Kidney tubule cell (primary cell): ENCODE measurements around the gene POLL.

Experiments
- DNase-seq: peaks from one replicate; pipeline ENCODE4 v3.0.0-alpha.2; 2018; ENCODE audit warnings: low spot score

The POLL gene

DNA sequence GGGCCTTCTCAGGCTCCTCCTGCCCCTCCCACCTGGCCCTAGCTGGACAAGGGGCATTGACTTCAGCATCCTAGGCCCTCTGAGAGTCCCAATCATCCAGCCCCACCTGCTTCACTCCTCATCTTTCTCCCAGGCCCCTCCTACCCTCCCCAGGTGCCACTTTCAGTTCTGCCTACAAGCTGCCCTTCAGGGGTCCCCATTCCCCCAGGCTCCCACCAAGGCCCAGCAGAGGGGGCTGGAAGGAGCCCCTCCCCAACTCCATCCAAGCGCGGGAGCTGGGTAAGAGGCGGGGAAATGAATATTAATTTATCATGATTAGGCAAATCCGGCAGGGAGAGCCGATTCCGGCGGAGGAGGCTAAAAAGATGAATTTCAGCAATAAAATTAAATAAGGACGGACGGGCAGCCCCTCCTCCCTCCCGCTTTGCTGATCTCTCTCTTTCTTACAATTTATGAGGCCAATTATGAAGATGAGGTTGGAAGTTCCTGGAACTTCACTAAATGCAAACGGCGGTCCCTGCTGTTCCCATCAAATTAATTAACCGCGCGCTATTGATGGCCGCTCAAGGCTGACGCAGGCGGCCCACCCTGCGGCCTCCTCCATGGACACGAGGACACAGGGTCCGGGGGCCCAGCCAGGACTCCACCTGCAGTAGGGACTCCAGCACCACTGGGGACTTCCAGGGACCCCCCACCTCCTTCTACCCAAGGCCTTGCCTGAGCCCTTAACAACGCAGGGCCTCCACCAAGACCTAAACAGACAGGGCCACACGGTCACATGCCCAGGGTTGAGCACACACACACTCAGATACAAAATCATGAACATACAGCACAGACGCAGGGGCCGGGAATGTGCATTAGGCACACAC, 13.9 kb downstream of the POLL start:
- no peak for DNase-seq

DNA sequence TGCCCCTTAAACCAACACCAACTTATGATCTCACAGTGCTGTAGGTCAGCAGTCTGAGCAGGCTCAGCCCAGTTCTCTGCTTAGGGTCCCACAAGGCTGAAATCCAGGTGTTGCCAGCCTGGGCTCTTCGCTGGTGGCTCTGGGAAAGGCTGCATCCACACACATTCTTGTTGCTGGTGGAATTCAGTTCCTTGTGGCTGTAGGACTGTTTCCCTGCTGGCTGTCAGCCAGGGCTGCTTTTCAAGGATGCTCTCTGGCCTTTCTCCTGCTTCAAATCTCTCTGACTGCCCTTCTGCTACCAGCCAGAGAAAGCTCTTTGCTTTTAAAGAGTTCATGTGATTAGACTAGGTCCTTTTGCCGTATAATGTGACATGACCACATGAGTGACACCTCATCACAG, 15.3 kb downstream of the POLL start:
- DNase-seq, result no peak

DNA sequence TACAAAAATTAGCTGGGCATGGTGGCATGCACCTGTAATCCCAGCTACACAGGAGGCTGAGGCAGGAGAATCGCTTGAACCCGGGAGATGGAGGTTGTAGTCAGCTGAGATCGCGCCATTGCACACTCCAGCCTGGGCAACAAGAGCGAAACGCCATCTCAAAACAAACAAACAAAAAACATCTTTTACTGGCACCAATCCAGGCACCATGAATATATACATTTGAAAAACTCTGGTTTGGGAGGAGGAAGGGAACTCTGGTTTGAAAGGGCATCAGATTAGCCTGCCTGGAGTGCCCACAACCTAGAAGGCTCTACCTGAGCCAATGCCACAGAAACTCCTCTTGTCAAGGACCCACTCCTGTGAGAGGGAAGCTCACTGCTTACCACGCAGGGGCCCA, 15.9 kb downstream of the POLL start:
- no peak for DNase-seq

DNA sequence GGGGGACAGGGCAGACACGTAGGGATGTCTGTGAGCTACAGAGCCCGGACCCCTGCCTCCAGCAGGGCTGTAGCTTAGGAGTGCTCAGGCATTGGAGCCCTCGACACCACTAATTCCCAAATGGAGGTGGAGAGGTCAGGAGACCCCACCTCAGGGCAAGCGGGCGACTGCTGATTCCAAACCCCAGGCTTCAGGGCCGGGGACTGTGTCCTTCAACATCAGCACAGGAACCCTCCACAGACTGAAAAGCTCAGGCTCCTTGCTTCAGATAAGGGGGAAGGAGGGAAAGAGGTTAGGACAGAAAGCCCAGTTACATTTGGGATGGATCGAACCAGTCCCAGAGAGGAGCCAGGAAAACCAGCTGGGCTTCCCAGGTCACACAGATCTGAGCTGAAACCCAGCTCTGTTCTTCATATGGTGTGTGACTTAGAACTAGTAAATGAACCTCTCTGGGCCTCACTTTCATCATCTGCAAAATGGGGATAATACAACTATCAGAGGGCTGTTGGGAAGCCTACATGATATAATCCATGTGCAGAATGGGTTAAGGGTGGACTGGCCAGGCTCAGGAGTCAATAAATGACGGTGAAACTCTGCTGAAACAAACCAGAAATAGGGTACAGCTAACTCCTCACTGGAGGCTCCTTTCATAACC, 16.7 kb downstream of the POLL start:
- DNase-seq, result no peak

DNA sequence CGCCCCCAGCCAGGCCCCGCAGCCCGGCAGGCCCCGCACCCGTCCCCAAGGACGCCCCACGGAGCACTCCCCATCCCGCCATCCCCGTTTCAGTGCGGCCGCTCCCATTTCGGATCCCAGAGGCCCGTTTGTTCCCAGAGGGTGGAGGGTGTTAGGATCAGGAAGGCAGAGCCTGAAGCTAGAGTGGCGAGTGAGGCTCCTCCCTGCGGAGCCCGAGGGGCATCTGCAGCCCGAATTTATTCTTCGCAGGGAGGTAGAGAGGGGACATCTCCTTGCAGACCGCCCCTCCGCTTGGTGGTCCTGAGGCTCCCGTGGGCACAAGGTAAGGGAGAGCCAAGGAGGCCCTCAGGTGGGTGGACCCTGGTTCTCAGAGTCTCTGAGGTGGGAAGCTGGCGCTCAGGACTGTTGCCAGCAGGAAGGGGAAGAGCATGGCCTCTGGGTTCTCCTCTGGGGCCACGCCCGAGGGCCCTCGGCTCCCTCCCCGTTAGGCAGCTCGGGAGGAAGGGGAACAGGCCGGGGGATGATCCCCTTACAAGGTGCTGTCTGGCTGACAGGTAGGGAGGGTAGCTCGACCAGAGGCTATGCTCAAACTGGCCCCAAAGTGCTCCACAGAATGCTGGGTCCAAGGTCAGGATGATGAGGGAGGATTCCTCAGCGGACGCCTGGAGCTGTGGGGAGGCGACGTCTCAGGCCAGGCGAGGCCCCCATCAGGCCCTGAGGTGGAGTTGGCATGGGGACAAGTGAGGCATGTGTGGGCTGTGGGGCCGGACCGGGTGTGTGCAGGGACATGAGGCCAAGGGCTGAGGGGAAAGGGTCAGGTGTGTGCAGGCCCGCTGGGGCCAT, 17.4 kb downstream of the POLL start:
- DNase-seq, result peak; percentile 28

DNA sequence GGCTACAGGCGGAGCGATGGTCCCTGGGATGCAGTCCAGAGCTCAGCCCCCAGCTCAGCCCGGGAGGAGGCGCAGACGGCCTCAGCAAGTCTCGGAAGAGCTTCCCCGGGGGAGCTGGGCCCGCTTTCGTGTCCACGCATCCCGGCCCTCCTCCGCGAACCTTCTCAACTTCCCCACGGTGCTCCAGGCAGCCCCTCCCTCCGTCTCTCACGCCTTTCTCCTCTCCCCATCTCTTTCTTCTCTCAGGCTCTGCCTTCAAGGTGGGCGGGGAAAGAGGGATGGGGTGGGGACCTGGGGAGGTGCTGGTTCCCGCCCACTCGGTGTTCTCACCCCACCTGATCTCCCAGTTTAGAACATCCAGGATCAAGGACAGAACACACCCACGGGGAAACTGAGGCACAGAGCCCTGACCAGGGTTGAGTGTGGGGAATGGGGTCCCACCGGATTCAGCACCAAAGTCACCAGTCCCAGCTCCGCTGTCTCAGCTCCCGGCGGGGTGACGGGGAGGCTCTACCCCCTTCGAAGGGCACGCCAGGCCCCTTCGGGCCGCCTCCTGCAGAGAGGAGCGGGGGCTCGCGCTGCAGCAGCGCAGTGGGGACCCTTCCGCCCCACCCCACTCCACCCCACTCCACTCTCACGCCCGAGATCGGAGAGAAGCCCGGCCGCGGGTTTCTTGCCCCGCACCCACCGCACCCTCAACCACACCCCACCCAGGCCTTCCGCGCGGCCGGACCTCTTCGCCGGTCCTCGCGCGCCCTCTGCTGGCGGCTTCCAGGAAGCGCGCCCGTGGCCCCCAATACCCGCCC, 18.2 kb downstream of the POLL start:
- DNase-seq, result peak; percentile 59

DNA sequence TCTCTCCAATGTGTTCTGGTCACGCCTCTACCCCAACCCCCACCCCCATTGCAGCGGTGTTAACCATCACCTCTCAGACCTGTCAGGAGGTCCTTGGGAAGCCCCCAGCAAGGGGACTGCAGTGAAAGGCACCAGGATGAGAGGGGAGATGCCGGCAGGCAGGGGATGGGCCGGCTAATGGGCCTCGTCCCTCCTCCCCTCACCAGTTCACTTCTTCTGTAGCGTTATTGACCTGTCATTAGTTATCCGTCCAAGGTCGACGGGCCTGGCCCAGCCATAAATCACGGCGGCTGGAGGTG, 18.8 kb downstream of the POLL start:
- DNase-seq, result no peak

DNA sequence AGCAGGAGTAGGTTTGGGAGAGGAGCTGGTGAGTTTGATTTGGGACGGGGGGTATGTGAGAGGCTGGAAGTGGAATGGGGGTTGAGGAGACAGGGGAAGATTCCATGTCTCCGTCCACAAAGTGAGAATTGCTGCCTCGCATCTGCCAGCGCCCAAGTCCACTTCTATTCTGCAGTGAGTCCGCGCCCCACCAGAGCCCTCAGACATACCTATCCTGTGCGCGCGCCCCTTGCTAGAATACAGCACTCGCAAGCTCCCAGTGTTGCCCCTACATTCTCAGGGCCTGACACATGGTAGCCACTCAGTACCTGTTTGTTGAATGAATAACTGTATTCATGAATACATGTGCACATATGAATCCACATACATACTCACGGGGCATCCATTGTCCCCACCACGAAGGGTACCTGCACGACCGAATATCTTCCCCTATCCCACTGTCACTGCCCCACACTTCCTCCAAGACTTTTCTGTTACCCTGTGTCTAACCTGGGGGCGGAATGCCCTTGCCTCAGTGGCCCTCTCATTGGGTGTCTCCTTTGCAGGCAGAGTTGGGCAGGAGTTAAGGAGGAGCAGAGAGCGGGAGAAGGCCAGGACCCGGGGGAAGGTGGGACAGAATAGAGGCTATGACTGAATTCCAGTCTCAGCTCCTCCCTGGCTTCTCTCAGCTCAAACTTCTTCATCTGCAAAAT, 19.9 kb downstream of the POLL start:
- no peak for DNase-seq

DNA sequence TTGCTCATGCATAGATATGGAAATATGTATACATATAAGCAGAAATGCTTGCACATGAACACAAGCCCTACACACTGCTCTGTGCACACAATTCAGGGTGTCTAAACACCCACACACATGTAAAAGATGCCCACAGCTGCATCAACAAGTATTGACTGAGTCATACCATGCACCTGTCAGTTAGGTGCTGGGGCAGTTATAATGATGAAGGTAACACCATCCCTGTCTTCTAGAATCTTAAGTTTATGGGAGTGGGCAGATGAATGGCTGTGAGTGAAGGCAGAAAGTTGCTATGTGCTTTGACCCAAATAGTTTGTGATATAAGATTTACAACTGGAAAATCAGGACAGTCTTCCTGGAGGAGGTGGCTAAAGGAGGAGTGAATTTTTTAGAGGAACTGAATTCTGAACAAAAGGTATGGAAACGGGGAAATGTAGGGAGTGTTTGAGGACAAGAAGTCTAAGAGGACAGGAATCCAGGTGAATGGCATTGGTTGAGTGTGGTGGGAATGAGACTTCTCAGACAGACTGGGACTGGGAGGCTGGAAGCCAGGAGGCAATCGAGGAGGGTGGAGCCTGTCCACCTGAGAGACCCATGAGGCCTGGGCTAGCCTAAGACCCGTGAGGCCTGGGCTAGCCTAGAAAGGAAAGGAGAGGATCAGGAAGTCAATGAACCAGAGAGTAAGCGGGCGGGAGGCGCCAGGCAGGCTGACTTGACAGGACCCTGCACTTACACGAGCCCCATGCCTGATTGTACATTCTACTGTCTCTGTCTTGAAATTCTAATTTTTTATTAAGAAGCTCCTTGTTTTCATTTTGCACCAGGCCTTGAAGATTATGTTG, 20.7 kb downstream of the POLL start:
- no peak for DNase-seq

DNA sequence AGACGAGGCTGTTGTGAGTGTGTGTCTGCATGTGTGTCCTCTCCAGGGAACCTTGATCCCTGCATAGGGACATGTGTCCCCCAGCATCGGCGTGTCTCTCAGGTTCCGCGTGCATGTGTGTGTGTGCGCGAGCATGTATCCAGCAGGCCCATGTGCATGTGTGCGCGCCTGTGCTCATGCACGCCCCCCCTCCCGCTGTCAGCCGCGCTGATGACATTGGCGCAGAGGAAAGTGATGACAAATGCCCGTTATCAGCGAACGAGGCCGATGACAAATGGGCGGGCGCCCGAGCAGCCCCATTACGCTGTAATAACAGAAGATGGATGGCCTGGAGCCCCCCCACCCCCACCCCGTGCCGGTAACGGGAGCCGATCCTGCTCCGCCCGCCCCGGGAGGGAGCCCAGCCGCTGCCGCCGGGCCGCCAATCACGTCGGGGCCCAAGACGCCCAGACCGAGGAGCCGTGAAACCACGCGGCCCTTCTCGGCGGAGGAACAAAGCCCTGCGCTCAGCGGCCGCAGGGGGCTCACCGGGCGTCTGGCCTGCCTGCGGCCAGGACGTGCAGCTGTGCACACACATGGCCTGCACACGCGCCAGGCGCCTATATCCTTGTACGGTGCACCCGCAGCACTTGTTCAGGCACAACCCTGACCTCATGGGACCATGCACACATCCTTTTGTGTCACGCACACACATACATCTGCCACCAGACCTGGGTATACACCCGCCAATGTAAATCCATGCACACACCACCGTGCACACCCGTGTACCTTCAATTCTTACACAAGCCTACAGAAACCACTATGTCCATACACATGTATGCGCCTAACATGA, 21.5 kb downstream of the POLL start:
- no peak for DNase-seq

DNA sequence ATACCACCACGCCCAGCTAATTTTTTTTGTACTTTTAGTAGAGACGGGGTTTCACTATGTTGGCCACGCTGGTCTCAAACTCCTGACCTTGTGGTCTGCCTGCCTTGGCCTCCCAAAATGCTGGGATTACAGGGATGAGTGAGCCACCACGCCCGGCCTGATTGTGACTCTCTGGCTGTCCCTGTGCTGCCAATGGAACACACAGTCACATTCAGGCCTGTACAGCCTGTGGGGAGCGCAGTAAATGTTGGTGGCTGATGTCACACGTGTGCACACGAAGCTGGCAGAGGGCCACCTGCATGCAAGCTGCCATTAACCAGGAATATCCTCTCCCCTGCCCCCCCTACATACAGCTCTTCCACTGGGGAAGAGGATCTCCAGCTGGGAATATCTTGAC, 22.1 kb downstream of the POLL start:
- no peak for DNase-seq

DNA sequence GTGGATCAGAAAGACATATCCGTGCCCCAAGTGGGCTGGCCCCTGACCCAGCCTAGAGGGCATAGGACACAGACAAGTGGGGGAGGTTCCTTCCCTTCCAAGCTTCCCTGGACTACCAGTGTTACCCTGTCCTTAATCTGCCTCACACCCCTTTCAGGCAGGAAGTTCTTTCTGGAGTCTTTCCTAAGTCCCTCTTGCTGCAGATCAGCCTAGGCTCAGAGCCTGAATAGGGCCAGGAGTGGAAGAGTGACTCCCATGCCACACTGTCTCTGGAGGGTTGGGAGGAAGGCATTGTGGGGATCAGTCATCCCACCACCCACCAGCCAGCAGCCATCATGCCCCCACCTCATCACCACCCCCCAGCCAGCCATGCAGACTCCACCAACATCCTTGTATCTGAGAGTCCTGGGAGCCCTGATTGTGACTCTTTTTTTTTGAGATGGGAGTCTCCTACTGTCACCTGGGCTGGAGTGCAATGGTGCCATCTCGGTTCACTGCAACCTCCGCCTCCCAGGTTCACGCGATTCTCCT, 22.6 kb downstream of the POLL start:
- no peak for DNase-seq

DNA sequence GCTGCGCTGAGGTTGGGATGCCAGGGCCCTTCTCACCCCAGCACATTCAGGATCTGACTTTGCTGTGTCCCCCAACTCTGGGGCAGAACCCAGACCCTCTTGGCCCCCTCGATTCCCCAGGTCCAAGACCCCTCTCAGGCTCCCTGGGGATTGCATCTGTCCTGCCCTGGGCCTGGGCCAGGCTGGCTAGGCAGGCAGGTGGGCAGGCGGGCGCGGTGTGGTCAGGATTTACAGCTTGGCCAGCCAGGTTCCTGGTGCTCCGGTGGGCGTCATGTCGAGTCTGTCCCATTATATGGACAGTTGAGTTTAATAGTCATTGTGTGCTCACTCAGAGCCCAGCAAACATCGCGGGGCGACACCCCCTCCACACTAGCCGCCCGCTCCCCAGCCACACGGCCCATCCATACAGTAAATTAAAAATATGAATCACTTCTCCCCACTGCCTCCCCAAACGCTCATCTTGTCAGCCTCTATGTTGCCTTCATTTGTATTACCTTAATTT, 23.5 kb downstream of the POLL start:
- no peak for DNase-seq

DNA sequence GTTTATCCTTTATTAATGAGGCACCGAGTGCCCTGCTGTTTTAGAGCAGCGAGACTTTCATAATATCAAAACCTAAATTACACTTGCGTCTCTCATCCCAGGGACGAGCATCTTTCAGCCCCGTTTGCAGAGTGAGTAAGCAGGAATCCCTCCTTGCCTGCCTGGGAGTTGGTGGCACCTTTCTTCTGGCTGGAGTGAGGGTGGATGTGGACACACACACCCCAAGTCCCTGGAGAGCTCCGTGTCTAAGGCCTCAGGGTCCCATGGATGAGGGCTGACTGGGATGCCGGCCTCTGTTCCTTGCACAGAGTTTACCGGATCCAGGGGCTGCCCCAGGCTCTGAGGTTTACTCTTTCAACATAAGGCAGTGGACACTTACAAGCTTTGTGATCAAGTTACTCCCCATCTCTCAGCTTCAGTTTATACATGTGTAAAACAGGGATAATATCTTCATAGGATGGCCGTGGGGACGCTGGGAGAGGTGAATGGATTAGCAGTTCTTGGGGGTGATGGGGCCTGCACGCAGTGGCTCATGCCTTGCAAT, 24.5 kb downstream of the POLL start:
- DNase-seq, result no peak

DNA sequence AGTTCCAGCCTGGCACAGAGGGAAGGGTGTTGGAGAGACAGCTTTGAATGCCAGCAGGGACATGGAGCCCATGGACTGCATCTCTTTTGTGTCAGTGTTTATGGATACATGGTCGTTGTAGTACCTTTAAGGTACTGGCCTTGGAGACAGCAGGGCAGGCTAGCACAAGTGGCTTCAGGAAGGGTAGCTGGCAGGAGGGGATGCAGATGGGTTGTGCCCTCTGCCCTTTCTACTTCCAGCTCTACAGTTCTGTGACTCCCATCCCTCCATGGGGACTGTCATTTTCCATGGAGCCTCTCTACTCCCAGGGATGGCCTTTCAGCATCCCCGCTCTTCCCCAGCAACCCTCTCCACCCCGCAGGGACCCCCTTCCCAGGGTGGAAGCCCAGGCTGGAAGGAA, 25.1 kb downstream of the POLL start:
- no peak for DNase-seq

DNA sequence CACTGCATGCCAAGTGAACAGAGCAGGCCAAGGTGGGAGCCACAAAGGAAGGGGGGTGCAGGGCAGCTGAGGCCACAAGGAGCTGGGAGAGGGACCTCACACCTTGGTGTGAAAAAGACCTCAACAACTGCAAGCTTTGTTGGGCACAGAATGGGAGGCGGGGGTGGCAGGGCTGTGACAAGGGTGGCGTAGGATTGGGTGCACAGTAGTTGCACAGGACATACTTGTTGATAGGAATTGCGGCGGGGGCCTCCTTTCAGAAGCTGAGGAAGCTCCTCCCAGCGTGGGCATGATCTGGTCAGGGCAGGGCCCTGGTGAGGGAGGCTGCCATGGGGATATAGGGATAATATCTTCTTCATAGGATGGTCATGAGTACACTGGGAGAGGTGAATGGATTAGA, 25.8 kb downstream of the POLL start:
- no peak for DNase-seq

DNA sequence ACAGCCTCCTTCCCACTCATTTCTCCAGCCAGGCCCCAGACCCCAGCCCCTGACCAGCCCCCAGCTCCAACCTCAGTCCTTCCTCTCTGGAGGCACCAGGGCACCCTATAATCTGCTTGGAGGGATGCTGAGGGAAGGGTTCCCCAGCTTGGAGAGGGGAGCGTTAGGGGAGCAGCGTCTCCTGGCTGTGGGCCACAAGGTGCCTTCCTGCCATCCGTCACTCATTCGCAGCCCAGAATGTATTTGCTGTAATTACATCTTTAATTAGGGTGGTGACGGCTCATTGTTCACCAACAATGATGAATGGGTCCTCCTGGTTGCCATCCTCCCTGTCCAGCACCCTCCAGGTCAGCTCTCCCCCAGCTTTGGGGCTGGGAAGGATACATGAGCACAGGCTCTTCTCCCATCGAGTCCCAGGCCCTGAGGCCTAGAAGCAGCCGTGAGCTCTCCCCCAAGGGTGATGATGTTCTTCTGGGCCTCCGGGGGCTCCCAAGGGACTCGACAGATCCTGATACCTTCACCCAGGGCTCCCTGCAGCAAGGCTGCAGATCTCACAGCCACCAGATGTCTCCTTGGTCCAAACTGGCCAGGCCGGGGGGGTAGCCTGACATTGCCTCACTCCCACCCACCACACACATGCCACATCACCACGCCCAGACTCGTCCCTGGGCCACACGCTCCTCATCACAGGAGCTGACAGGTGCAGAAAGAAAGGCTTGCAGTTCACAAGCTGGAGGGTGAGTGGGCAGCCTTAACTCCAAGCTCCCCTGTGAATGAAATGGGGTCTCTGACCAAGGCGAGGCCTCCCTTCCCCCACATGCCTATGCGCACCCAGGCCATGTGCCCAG, 26.8 kb downstream of the POLL start:
- DNase-seq, result no peak
